GM12878 (cell line): ENCODE results near the gene DPEP1. TPM values are rescaled to one million over a fixed set of nuclear protein-coding genes. Genes with fewer than 3 reads are reported as not detected.

ENCODE experiments used
- BRCA1 ChIP-seq: IDR thresholded peaks from 2 replicates; pipeline ENCODE4 v1.6.1; 2011; ENCODE audit warnings: low read depth, low read length, improper control_type of control experiment
- CBFB ChIP-seq: IDR thresholded peaks from 2 replicates; pipeline ENCODE4 v1.6.1; 2016; ENCODE audit warnings: antibody characterized with exemption, low read depth
- CBX3 ChIP-seq: fragments of 200-600 bp; sonication (generic); IDR thresholded peaks from 2 replicates; pipeline ENCODE4 v1.6.1; 2016; ENCODE audit warnings: low read depth, borderline replicate concordance
- EP300 ChIP-seq, 2 experiments: fragments of 150-350 bp in 1 of 2; IDR thresholded peaks; 2 replicates each; pipeline ENCODE4 v1.6.1; 2011 to 2012; ENCODE audit warnings: low read depth in 2 of 2, low read length in 2 of 2, borderline replicate concordance in 1 of 2, improper control_type of control experiment in 1 of 2, inconsistent platforms in 1 of 2; ENCODE audit not compliant: control insufficient read depth in 1 of 2
- FOS ChIP-seq: IDR thresholded peaks from 3 replicates; pipeline ENCODE4 v1.6.1; 2011; ENCODE audit warnings: borderline replicate concordance; ENCODE audit not compliant: insufficient read length; ENCODE audit errors: extremely low read depth
- IKZF1 ChIP-seq: fragments of 450-650 bp; conservative IDR thresholded peaks from 2 replicates; pipeline ENCODE4 v1.6.1; 2017; ENCODE audit warnings: antibody characterized with exemption, mild to moderate bottlenecking
- IRF4 ChIP-seq: IDR thresholded peaks from 2 replicates; pipeline ENCODE4 v1.6.1; 2011; ENCODE audit warnings: low read depth, low read length
- JUND ChIP-seq: IDR thresholded peaks from 2 replicates; pipeline ENCODE4 v1.6.1; 2012; ENCODE audit warnings: low read depth, mild to moderate bottlenecking, low read length, improper control_type of control experiment, moderate library complexity
- MYC ChIP-seq: IDR thresholded peaks from 2 replicates; pipeline ENCODE4 v1.6.1; 2011; ENCODE audit warnings: mild to moderate bottlenecking, low read length, moderate library complexity, inconsistent platforms; ENCODE audit not compliant: insufficient read depth, insufficient replicate concordance, insufficient read length, severe bottlenecking
- NR2C1 ChIP-seq: fragments of 450-650 bp; IDR thresholded peaks from 2 replicates; pipeline ENCODE4 v1.6.1; 2017; ENCODE audit warnings: antibody characterized with exemption, mild to moderate bottlenecking, moderate library complexity
- NRF1 ChIP-seq: conservative IDR thresholded peaks from 2 replicates; pipeline ENCODE4 v1.6.1; 2011; ENCODE audit warnings: mild to moderate bottlenecking, low read depth, low read length, improper control_type of control experiment
- RAD21 ChIP-seq: IDR thresholded peaks from 2 replicates; pipeline ENCODE4 v1.6.1; 2011; ENCODE audit warnings: mild to moderate bottlenecking, low read depth, low read length, moderate library complexity; ENCODE audit not compliant: insufficient read depth
- RAD51 ChIP-seq: fragments of 450-650 bp; IDR thresholded peaks from 2 replicates; pipeline ENCODE4 v1.6.1; 2016; ENCODE audit warnings: moderate library complexity, mild to moderate bottlenecking, inconsistent platforms
- SIN3A ChIP-seq: IDR thresholded peaks from 2 replicates; pipeline ENCODE4 v1.6.1; 2012; ENCODE audit warnings: low read depth, low read length, improper control_type of control experiment
- SP1 ChIP-seq: IDR thresholded peaks from one replicate; pipeline ENCODE4 v1.6.1; 2011; ENCODE audit warnings: low read depth, low read length
- TAF1 ChIP-seq: IDR thresholded peaks from 2 replicates; pipeline ENCODE4 v1.6.1; 2011; ENCODE audit warnings: mild to moderate bottlenecking, low read depth, low read length, borderline replicate concordance
- TCF12 ChIP-seq: IDR thresholded peaks from 2 replicates; pipeline ENCODE4 v1.6.1; 2011; ENCODE audit warnings: low read depth, mild to moderate bottlenecking, low read length
- polyA plus RNA-seq, 11 experiments: library from polyadenylated mRNA; depleted of rRNA in 4 of 11; unstranded in 6 of 11; stranded (reverse) in 5 of 11; fragments of >200 nt; fragmentation: Nextera tagmentation in 4 of 11; fragmentation: Illumina TruSeq in 1 of 11; extraction: Ambion mirVana in 4 of 11; extraction: Trizol in 1 of 11; gene quantifications; 1 replicate in 1 of 11; 2 replicates in 10 of 11; pipeline versions ENCODE4 v1.2.1 to v1.2.3, GENCODE V29; 2011 to 2016; ENCODE audit warnings: inconsistent platforms in 2 of 11, missing spikeins in 2 of 11, low read depth in 1 of 11
- total RNA-seq, 4 experiments: library from RNA; depleted of rRNA in 3 of 4; stranded (reverse); fragments of >200 nt in 3 of 4; fragmentation: Illumina TruSeq in 1 of 4; extraction: Trizol in 1 of 4; gene quantifications; 2 replicates each; pipeline versions ENCODE4 v1.2.1 to v1.2.3, GENCODE V29; 2013 to 2021
- TF ChIP-seq, protein P1 (sequence below): fragments of 450-650 bp; formaldehyde crosslinking; IDR thresholded peaks from 2 replicates; pipeline ENCODE4 v1.4.0; 2022; ENCODE audit warnings: mild to moderate bottlenecking, moderate library complexity
- TF ChIP-seq, protein P2 (sequence below): fragments of 450-650 bp; IDR thresholded peaks from 2 replicates; pipeline ENCODE4 v1.6.1; 2014; ENCODE audit warnings: mild to moderate bottlenecking
- TF ChIP-seq, protein P3 (sequence below): IDR thresholded peaks from 2 replicates; pipeline ENCODE4 v1.6.1; 2011; ENCODE audit warnings: borderline replicate concordance, low read depth, mild to moderate bottlenecking, moderate library complexity, low read length; ENCODE audit not compliant: insufficient read depth, poor library complexity, severe bottlenecking
- TF ChIP-seq, protein P4 (sequence below): fragments of 450-650 bp; formaldehyde crosslinking; IDR thresholded peaks from 2 replicates; pipeline ENCODE4 v1.5.0; 2022; ENCODE audit warnings: mild to moderate bottlenecking, missing genetic modification characterization

DPEP1 gene
- total and polyA plus RNA-seq, 10 of the 15 experiments (the other 5 are each of a cell fraction or from before 2014, with no cell fraction given): not detected

DNA sequence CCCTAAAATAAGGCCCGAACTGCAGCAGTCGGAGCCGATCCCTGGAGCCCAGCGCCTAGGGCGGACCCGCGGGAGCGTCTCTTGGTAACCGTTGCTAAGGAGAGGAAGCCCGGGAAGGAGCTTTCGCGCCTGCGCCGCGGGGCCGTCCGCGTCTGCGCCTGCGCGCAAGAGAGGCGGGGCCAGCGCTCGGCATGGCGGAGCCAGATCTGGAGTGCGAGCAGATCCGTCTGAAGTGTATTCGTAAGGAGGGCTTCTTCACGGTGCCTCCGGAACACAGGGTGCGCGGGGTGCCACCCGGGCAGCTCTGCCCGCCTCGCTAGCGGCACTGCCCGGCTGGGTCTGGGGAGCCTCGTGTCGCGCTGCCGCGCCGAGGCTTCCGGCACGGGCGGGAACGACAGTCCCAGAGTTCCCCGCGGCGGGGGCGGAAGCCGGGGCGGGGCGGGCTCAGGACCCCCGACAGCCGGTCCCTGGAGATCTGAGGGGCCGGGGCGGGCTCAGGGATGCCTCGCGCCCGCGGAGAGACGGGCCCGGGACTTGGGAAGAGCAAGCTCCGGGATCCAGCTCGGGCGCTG is 73.2 kb downstream of the DPEP1 start, which contains the start of gene CDK10 (continued):
- TF ChIP-seq, protein P1, sequence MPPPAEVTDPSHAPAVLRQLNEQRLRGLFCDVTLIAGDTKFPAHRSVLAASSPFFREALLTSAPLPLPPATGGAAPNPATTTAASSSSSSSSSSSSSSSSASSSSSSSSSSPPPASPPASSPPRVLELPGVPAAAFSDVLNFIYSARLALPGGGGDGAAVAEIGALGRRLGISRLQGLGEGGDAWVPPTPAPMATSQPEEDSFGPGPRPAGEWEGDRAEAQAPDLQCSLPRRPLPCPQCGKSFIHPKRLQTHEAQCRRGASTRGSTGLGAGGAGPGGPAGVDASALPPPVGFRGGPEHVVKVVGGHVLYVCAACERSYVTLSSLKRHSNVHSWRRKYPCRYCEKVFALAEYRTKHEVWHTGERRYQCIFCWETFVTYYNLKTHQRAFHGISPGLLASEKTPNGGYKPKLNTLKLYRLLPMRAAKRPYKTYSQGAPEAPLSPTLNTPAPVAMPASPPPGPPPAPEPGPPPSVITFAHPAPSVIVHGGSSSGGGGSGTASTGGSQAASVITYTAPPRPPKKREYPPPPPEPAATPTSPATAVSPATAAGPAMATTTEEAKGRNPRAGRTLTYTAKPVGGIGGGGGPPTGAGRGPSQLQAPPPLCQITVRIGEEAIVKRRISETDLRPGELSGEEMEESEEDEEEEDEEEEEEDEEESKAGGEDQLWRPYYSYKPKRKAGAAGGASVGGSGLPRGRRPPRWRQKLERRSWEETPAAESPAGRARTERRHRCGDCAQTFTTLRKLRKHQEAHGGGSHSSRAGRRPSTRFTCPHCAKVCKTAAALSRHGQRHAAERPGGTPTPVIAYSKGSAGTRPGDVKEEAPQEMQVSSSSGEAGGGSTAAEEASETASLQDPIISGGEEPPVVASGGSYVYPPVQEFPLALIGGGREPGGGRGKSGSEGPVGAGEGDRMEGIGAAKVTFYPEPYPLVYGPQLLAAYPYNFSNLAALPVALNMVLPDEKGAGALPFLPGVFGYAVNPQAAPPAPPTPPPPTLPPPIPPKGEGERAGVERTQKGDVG (CRISPR knock-in tag): no peak
- TF ChIP-seq EP300 (IDR thresholded peaks at IDR 0.05; ENCODE audit: borderline replicate concordance in 1 of 2, control insufficient read depth in 1 of 2, low read depth in 2 of 2, low read length in 2 of 2) (no peak), MYC (peak; percentile 95), SIN3A (peak; percentile 79; the same call in 1 of the 2 replicates), NRF1 (peak; percentile 77), NR2C1 (0 out of 2 replicates have a peak, but pooled peaks have one; percentile 7), IRF4 (no peak), IKZF1 (peak; percentile 86), FOS (no peak), CBX3 (no peak), JUND (no peak), SP1 (peak; percentile 36), RAD21 (no peak), CBFB (0 out of 2 replicates have a peak, but pooled peaks have one; percentile 44), TCF12 (0 out of 2 replicates have a peak, but pooled peaks have one; percentile 18), BRCA1 (no peak), TAF1 (peak; percentile 71), RAD51 (no peak)
- TF ChIP-seq, protein P2, sequence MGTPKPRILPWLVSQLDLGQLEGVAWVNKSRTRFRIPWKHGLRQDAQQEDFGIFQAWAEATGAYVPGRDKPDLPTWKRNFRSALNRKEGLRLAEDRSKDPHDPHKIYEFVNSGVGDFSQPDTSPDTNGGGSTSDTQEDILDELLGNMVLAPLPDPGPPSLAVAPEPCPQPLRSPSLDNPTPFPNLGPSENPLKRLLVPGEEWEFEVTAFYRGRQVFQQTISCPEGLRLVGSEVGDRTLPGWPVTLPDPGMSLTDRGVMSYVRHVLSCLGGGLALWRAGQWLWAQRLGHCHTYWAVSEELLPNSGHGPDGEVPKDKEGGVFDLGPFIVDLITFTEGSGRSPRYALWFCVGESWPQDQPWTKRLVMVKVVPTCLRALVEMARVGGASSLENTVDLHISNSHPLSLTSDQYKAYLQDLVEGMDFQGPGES: no peak
- TF ChIP-seq, protein P3, sequence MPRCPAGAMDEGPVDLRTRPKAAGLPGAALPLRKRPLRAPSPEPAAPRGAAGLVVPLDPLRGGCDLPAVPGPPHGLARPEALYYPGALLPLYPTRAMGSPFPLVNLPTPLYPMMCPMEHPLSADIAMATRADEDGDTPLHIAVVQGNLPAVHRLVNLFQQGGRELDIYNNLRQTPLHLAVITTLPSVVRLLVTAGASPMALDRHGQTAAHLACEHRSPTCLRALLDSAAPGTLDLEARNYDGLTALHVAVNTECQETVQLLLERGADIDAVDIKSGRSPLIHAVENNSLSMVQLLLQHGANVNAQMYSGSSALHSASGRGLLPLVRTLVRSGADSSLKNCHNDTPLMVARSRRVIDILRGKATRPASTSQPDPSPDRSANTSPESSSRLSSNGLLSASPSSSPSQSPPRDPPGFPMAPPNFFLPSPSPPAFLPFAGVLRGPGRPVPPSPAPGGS: no peak
- TF ChIP-seq, protein P4, sequence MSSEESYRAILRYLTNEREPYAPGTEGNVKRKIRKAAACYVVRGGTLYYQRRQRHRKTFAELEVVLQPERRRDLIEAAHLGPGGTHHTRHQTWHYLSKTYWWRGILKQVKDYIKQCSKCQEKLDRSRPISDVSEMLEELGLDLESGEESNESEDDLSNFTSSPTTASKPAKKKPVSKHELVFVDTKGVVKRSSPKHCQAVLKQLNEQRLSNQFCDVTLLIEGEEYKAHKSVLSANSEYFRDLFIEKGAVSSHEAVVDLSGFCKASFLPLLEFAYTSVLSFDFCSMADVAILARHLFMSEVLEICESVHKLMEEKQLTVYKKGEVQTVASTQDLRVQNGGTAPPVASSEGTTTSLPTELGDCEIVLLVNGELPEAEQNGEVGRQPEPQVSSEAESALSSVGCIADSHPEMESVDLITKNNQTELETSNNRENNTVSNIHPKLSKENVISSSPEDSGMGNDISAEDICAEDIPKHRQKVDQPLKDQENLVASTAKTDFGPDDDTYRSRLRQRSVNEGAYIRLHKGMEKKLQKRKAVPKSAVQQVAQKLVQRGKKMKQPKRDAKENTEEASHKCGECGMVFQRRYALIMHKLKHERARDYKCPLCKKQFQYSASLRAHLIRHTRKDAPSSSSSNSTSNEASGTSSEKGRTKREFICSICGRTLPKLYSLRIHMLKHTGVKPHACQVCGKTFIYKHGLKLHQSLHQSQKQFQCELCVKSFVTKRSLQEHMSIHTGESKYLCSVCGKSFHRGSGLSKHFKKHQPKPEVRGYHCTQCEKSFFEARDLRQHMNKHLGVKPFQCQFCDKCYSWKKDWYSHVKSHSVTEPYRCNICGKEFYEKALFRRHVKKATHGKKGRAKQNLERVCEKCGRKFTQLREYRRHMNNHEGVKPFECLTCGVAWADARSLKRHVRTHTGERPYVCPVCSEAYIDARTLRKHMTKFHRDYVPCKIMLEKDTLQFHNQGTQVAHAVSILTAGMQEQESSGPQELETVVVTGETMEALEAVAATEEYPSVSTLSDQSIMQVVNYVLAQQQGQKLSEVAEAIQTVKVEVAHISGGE: no peak
